NCI-H2227 (cell line): ENCODE results near the gene KLHL29.

ENCODE experiments used
- DNase-seq: peaks from one replicate; lab custom pipeline; 2025; ENCODE audit not compliant: unreplicated experiment; lab: John Stamatoyannopoulos, UW

The KLHL29 gene

DNA sequence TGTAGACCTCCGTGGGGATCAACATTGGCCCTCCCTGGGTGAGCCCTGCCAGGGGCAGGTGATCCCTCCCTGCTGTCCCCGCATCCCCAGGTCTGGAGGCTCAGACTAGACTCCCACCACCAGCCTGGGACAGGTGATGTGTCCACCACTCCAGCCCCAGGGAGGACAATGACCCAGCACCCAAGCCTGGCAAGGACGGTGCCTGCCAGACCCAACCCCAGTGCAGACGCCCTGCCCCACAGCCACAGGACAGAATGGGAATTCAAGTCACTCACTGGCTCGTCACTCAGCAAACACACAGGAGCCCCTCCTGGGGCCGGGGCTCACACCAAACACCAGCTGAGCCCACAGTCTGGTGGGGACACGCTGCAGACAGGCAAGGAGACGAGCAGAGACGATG, 302.2 kb downstream of the KLHL29 start:
- no peak for DNase-seq

DNA sequence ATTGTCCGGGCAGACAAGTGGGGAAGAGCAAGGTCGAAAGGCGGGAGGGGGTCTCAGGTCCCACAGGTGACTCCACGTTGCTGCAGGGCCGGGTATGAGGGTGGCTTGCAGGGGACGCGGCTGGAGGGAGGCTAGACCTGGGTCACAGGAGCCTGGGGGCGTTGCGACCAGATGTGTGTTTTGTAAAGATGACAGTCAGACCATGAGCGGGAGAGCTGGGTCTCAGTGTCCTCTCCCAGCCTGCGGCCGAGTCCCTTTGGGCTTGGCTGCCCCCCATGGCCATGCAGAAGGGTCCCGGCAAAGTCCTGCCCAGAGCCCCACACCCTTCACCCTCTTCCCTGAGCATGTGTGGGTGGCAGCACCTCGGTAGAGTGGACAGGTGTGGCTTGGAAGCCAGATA, 302.7 kb downstream of the KLHL29 start:
- DNase-seq: no peak

DNA sequence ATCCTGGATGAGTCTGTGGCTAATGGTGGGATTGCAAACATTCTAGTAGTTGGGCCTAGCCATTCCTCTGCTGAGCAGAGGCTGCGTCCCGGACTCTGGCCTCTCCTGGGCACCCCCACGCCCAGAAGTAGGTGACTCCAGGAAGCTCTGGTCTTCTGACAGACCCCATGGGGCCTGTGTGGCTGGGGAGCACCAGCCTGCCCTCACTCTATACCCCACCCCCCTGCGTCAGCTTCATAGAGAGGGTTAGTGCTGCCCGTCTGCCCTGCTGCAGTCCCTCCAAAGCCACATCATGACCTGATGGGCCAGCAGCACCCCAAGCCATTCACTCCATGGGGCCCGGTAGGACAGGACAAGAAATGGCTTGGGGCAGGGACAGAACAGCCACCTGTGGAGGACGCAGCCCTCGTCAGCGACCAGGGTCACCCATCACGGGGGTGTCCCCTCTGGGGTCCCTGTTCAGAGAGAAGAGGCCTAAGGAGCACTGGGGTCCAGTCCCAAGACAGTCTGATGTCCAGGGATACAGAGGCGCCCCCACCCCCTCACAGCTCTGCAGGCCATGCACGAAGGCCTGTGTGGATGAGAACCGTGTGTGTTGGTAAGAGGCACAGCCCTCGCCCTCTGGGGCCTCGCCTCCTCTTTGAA, 303.6 kb downstream of the KLHL29 start:
- DNase-seq: no peak

DNA sequence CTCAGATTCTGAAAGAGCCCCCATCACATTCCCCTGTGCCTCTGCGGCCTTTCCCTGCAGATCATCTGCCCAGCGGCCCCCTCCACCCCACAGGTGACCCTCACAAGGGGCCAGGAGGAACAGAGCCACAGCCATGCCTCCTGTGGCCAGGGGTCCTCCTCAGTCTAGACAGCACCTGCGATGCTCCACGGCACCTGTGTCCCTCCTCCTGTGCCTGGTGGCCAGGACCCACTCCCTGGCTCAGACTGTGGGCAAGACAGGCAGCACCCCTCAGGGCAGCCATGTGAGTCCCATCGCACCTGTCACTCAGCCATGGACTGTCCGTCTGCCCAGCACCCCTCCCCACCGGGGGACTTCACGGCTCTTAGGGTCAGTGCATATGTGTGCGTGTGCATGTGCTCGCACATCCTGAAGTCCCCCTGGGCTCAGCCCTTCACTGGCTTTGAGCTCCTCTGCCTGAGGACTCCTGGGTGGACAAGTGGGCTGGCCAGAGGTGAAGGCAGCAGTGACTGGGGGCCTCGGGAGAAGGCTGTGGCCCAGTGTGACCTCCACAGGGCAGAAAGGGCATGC, 304.2 kb downstream of the KLHL29 start:
- no peak for DNase-seq

DNA sequence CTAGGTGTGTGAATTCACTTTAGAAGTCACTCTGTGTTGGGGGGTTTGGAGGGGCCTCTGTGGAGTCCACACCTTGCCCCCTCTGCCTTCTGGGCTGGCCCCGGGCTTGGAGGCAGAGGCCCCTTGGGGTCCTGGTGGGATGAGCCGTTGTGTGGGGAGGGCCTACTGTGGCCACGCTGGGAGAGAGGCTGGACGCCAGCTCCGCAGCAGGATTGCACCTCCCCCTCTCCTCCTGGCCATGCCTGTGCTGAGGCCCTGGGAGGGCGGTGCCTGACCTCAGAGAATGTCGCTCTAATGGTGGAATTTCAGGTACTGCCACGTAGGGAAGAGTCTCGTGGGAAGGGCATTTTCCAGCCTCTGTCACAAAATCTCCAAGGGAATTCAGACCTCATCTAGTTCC, 304.9 kb downstream of the KLHL29 start:
- no peak for DNase-seq

DNA sequence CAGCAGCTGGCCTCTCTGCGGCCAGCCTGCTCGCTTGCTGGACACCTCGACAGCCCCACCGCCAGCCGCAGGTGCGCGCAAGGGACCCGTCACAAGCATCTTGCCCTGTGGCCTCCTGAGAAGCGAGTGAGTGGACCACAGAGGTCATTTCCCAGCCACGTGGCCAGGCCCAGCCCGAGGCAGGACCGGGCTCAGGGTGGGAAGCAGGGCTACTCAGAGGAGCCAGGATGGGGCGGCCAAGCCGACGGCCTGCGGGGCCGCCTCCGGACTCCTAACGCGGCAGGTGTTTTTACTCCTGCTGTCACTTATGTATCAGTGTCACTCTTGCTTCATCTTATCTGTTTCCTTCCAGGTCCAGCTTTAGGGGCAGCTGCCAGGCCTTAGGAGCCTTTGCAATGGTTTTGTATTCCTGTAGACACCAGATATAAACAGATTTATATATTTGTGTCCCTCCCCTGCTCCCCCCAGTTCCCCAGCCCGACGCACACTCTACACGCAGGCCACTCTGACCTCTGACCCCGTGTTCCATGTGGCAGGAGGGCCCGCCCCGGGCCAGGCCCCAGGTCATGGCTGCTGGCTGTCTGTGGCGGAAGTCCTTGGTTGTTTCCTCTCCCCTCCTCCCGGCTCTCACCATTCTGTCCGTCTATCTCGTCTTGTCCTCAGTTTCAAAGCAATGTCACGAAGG, 305.6 kb downstream of the KLHL29 start:
- no peak for DNase-seq

DNA sequence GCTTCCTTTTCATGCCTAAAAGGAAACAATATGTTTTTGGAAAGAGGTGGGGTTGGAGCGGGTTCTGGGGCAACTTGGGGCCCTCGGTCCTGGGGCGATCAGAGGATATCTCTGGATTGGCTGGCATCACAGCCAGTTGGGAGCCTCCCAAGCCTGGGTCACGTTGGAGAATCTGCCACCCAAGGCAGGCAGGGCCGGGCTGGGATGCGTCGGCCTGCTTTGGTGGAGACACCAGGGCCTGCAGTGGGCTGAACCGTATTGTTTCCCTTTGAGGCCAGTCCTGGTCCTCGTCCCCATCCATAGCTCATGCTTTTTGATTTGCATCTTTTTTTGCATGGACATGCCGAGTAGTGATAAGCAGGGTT, 306.1 kb downstream of the KLHL29 start:
- no peak for DNase-seq

DNA sequence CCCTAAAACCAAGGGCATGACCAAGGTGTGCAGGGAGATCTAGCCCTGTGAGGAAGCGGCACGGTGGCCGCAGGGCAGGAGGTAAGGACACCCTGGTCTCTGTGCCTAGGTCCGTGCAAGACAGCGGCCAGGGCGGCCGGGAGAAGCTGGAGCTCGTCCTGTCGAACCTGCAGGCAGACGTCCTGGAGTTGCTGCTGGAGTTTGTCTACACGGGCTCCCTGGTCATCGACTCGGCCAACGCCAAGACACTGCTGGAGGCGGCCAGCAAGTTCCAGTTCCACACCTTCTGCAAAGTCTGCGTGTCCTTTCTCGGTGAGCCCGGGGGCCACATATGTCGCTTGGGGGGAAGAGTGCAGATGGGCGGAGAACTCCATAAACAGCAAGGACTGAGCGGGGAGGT, 306.6 kb downstream of the KLHL29 start:
- DNase-seq: no peak

DNA sequence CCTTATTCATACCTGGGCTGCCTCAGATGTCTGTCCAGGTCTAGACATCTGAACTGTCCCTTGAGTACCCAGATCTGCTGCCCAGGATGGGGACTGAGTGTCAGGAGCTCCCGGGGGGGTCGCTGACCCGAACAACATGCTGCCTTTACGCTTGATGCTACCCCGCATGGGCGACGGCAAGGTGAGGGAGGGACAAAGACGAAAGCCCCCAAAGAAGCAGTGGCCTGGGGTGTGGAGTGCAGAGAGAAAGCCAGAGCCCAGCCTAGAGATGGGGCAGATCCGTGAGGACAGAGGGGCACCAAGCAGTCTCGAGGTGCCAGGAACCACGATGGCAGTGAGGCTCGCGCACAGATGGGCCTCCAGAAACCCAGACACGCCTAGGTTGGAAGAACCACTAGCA, 307.3 kb downstream of the KLHL29 start:
- DNase-seq: no peak

DNA sequence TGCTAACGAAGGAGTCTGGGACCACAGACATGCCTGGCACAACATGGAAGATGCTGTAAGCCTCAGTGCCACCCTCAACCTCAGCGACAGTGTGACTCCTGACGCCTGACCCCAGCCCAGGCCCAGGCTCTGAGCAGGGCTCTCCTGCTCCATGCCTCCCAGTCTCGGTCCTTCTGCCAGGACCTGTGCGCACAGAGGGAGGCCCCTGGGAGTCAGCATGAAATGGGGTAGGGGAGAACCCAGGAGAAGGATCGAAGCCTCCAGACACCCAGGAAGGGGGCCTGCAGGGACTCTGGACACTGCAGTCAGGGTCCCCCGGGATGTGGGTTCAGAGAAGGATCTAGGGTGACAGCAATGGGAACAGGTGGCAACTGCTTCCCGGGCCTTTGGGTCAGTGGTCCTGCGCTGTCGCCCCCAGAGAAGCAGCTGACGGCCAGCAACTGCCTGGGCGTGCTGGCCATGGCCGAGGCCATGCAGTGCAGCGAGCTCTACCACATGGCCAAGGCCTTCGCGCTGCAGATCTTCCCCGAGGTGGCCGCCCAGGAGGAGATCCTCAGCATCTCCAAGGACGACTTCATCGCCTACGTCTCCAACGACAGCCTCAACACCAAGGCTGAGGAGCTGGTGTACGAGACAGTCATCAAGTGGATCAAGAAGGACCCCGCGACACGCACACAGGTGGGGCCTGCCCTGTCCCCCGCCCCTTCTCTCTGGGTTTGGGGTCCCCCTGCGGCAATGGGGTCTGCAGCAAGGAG, 308.0 kb downstream of the KLHL29 start:
- DNase-seq: no peak

DNA sequence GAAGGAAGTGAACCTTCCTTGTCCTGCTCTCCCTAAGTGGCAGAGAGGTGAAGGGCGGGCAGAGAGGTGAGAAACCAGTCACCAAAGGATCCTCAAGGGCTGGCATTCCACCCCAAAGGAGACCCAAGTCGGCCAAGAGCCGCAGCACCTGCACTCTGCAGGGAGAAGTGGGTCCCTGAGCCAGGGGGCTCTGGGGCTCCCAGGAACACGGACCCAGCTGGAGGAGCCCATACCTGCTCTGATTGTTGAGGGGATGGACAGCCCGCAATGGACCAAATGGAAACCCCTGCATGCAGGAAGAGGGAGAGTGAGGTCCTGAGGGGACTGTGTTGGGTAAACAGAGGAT, 308.6 kb downstream of the KLHL29 start:
- no peak for DNase-seq

DNA sequence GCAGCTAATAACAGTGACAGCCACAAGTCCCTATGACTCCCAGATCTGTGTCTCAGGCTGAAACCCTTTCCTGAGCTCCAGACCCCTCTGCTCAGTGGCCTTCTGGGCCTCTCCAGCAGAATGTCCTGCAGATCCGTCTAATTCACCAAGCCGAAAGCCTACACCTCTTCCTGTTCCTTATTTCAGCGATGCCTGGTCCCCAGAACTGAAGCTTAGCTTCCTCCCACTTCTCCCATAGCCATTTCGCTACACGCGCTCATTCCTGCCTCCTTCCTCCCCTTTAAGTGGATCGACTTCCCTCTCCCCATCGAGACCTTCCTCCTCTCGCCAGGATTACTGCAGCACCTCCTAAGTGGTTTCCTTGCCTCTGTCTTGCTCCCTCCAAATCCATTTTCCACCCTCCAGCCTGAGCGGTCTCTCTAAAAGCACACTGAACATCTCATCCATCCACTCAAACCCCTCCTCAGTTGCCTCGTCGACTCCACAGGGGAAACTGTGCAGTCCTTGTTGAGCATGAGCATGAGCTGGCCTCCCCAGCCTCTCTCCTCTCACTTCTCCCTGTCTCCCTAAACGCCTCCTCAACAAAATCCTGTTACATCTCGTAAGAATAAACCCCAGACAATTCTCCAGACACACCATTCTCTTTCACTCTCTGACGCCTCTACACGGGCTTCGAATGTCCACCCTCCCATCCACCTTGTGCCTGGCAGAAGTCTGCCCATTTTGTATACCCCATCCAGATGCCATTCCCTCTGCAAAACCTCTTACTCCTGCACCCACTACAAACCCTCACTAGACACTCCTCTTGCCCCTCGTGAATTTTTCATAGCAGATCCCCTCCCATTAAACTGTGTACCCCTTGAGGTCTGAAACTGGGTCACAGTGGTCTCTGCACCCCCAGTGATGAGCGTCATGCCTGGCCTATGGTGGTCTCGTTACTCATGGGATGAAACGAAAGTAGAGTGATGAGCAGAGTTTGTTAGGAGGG, 309.4 kb downstream of the KLHL29 start:
- no peak for DNase-seq

DNA sequence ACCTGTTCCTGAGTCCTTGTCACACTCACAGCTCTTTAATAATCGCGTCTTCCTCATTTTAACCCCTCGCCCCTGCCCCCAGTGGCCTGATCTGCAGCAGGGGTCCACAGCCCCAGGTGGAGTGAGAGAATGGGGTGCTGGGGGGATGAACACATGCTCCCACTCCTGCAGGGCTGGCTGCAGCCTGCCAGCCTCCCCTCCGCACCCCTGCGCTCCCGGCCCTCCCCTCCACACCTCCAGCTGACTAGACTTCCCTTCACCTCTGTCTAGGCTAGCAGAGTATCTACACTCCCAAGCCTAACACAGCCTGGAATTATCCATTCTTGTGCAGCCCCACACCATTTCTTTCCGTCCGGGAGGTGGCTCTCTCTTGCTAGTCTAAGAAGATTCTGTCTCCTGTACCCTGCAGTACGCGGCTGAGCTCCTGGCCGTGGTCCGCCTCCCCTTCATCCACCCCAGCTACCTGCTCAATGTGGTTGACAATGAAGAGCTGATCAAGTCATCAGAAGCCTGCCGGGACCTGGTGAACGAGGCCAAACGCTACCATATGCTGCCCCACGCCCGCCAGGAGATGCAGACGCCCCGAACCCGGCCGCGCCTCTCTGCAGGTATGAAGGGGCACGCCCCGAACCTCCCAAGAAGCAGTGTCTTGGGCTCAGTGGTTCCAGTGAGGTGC, 310.4 kb downstream of the KLHL29 start:
- no peak for DNase-seq

DNA sequence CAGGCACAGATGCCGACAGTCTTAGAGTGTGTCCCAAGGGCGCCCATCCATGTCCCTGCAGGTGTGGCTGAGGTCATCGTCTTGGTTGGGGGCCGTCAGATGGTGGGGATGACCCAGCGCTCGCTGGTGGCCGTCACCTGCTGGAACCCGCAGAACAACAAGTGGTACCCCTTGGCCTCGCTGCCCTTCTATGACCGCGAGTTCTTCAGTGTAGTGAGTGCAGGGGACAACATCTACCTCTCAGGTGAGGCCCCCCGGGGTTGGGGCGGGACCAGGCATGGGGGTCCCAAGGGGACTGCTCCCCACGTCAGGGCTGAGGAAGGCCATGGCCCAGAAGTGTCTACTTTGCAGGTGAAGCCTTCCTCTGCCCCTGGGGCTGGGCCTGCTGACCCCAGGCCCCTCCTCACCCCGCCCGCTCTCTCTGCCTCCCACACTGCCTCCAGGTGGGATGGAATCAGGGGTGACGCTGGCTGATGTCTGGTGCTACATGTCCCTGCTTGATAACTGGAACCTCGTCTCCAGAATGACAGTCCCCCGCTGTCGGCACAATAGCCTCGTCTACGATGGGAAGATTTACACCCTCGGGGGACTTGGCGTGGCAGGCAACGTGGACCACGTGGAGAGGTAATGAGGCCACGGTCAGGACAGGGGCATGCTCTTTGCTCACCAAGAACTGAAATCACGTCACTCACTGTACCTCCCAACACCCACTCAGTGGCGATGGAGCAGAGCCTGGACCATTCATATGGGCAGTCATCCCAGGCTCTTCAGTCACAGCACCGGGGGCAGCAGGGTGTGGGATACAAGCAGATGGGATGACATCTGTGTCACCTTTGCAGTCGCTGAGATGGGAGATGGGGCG, 311.1 kb downstream of the KLHL29 start:
- DNase-seq: no peak

DNA sequence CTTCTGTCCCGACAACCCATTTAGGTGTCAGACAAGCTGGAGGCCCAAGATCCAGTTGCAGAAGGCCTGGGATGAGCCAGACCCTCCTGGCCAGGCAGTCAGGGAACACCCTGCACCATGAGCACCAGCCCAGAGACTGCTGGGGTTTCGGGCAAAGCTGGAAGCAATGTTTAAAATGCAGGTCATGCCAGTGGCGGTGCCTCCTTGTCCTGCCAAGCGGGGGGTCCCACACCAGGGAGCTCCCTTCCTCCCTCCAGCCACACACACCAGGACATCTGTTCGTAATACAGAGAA, 311.7 kb downstream of the KLHL29 start:
- no peak for DNase-seq

DNA sequence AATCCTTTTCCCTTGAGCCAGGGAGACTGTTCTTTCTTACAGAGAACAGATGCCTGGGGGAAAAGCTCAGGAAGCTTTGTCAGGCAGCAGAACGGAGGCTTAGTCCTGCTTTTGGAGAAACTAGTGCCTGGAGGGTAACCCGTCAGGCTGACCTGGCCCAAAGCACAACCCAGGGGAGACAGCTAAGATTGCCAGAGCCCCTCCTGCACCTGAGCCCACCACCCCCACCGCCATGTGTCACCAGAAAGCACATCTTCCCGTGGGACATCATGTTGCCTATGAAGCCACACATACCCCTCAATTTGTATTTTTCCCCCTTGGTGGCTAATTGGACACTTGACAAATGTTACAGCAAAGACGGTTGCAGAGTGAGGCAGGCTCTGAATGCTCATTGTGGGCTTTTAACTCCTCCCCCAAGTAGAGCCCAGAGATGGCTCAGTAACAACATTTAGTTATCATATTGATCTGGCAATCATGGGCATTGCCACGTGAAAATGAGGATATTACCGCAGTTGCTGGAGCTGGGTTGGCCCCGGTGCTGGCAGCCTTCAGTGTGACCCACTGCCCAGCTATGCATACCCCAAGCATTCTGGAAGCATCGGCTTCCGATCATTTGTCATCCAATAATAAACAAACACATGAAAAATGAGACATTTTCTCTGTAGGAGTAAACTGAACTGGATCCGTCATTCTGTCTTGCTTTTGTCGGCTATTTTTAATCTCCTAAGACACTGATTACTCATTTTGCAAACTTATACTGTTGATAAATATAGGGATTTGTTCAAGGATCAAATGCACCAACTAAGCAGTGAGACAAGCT, 312.5 kb downstream of the KLHL29 start:
- no peak for DNase-seq

DNA sequence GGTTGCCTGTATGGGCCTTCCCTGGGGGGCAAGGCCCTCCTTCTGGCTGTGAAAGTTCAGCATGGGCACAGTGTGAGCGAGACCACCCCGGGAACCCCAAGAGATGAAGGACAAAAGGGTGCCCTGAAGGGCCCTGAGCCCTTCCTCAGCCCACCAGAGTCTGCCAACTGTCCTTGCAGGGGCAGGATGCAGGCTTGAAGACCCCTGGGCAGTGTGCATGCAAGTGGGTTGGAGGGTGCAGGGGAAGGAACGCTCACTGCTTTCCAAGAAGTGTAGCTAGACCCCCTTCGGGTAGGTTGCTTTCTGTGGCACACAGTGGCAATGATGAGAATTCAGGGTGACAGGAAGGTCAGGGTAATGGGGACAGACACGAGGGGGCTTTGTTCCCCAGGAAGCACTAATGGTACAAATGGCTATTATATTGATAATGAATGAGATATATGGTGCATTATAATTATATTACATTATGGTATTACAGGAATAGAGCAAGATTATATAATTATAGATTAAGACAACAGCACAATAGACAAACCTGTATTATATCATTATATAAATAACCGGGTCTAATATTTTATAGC, 313.2 kb downstream of the KLHL29 start:
- no peak for DNase-seq

DNA sequence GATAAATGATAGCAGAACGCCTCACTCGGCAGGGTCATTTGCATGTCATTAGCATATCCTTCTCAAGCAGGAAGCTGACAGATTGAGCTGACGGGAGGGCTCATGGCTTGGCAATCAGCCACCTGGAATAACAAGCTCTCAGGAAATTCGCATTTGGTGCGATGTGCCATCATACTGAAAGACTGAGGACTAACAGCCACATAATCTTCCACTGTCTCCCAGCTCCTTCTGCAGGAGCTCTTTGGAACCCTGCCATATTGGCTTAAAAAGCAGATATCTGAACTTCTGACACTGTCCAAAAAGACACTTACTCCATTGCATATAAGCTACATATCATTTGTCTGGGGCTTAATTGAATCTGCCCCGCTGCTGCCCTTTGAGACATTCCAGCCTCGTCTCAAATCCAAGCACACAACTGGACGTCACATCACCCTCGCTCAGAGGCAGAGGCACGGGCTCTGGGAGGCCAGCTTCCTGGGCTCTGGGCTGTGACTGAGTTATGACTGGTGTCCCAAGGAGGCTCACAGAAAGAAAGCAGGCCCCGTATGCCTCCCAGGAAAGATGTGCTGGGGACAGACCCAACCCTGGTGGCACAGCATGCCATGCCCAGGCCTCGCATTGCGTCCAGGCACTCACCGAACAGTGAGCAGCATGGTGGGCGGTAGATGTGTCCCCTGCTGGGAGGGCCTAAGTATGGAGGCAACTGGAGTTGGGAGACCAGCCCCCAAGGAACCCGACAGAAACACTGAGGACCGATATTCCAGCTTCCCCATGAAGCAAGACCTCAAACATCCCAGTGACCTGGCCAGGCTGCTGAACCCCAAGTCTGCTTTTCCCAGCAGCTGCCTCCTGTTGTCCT, 314.0 kb downstream of the KLHL29 start:
- DNase-seq: no peak
